Measurements from ENCODE around the gene ARID1B.

The ARID1B gene

GRCh38 chr6:157155804-157156203, 378.6 kb downstream of the ARID1B start:
- Histone ChIP-seq H3K79me2 (no peaks in the 10 kb centered on the region), H2AFZ (no peak overlapping the region), H3K4me1 (peaks cover 4% of the 10 kb centered on the region), H3K9me3 (ENCODE audit: control insufficient read depth, low read length) (no peaks in the 10 kb centered on the region), H3K4me3 (ENCODE audit: low read depth, low read length) (no peak overlapping the region), H3K27ac (no peak overlapping the region), H3K9ac (no peak overlapping the region), H3K27me3 (ENCODE audit: control insufficient read depth, insufficient read depth, low read length) (no peaks in the 10 kb centered on the region), H3K4me2 (ENCODE audit: low read length) (no peak overlapping the region), H3K36me3 (ENCODE audit: control insufficient read depth, insufficient read depth, low read length) (no peaks in the 10 kb centered on the region)
- no peak for TF ChIP-seq CTCF (IDR thresholded peaks at IDR 0.05)

GRCh38 chr6:157157258-157157657, 380.1 kb downstream of the ARID1B start:
- Histone ChIP-seq H3K4me2 (ENCODE audit: low read length) (no peak overlapping the region), H3K79me2 (peaks cover 3% of the 10 kb centered on the region), H3K4me1 (no peaks in the 10 kb centered on the region), H3K27ac (no peak overlapping the region), H3K9me3 (ENCODE audit: control insufficient read depth, low read length) (no peaks in the 10 kb centered on the region), H2AFZ (no peak overlapping the region), H3K27me3 (ENCODE audit: control insufficient read depth, insufficient read depth, low read length) (no peaks in the 10 kb centered on the region), H3K36me3 (ENCODE audit: control insufficient read depth, insufficient read depth, low read length) (no peaks in the 10 kb centered on the region), H3K9ac (no peak overlapping the region), H3K4me3 (ENCODE audit: low read depth, low read length) (no peak overlapping the region)
- no peak for TF ChIP-seq CTCF (IDR thresholded peaks at IDR 0.05)

GRCh38 chr6:157158456-157158855, 381.3 kb downstream of the ARID1B start:
- Histone ChIP-seq H3K9me3 (ENCODE audit: control insufficient read depth, low read length) (no peaks in the 10 kb centered on the region), H3K27me3 (ENCODE audit: control insufficient read depth, insufficient read depth, low read length) (no peaks in the 10 kb centered on the region), H3K4me3 (ENCODE audit: low read depth, low read length) (no peak overlapping the region), H3K36me3 (ENCODE audit: control insufficient read depth, insufficient read depth, low read length) (no peaks in the 10 kb centered on the region), H3K4me1 (no peaks in the 10 kb centered on the region), H3K9ac (no peak overlapping the region), H3K79me2 (peaks cover 3% of the 10 kb centered on the region), H2AFZ (no peak overlapping the region), H3K27ac (no peak overlapping the region), H3K4me2 (ENCODE audit: low read length) (no peak overlapping the region)
- TF ChIP-seq CTCF (IDR thresholded peaks at IDR 0.05): no peak

- no peaks in the 10 kb centered on the region for H3K4me1 ChIP-seq
- H3K79me2 ChIP-seq: peaks cover 3% of the 10 kb centered on the region
- no peak overlapping the region for H3K4me3 ChIP-seq (ENCODE audit: low read depth, low read length)
- H3K27me3 ChIP-seq (ENCODE audit: control insufficient read depth, insufficient read depth, low read length): no peaks in the 10 kb centered on the region
- H3K9me3 ChIP-seq (ENCODE audit: control insufficient read depth, low read length): no peaks in the 10 kb centered on the region
- no peak overlapping the region for H2AFZ ChIP-seq
- no peak overlapping the region for H3K4me2 ChIP-seq (ENCODE audit: low read length)
- no peak overlapping the region for H3K9ac ChIP-seq
- TF ChIP-seq CTCF (IDR thresholded peaks at IDR 0.05): no peak
- no peak overlapping the region for H3K27ac ChIP-seq
- no peaks in the 10 kb centered on the region for H3K36me3 ChIP-seq (ENCODE audit: control insufficient read depth, insufficient read depth, low read length)
Measured at GRCh38 chr6:157158897-157159296, 381.7 kb downstream of the ARID1B start.

- Histone ChIP-seq H3K36me3 (ENCODE audit: control insufficient read depth, insufficient read depth, low read length) (no peaks in the 10 kb centered on the region), H3K9ac (no peak overlapping the region), H3K4me1 (no peaks in the 10 kb centered on the region), H3K4me3 (ENCODE audit: low read depth, low read length) (no peak overlapping the region), H3K9me3 (ENCODE audit: control insufficient read depth, low read length) (no peaks in the 10 kb centered on the region), H3K27ac (no peak overlapping the region), H3K4me2 (ENCODE audit: low read length) (no peak overlapping the region), H3K79me2 (peaks cover 3% of the 10 kb centered on the region), H2AFZ (no peak overlapping the region), H3K27me3 (ENCODE audit: control insufficient read depth, insufficient read depth, low read length) (no peaks in the 10 kb centered on the region)
- no peak for TF ChIP-seq CTCF (IDR thresholded peaks at IDR 0.05)
Measured at GRCh38 chr6:157159348-157159747, 382.2 kb downstream of the ARID1B start.
